OCI-LY7 (cell line): ENCODE data around the gene OPRL1. TPM values are rescaled to one million over a fixed set of nuclear protein-coding genes. Genes with fewer than 3 reads are reported as not detected.
A peak's percentile ranks its signal among the peaks of the same experiment; 100 is the strongest.

Experiments used
- BruUV-seq: library from RNA; stranded (reverse); fragments of 400-500 nt; replicated peaks from 2 replicates; lab custom pipeline; 2021; lab: Mats Ljungman, UMichigan
- CTCF ChIA-PET: fragments of 300-600 bp; sonication (Branson Sonifier 250); formaldehyde crosslinking; loops from one replicate; lab custom pipeline; 2022; ENCODE audit warnings: antibody characterized with exemption; ENCODE audit not compliant: unreplicated experiment; lab: Charles Lee
- POLR2A ChIA-PET: fragments of 300-600 bp; sonication (Branson Sonifier 250); formaldehyde crosslinking; loops from one replicate; lab custom pipeline; 2022; ENCODE audit warnings: antibody characterized with exemption; lab: Charles Lee
- DNase-seq: peaks from one replicate; pipeline ENCODE4 v3.0.0-alpha.2; 2015; ENCODE audit warnings: low spot score
- H2AFZ ChIP-seq: fragments of 200-600 bp; sonication (generic), shearing (Covaris generic); 2 replicates; pipeline ENCODE4 v1.6.1; 2014; ENCODE audit warnings: mild to moderate bottlenecking, antibody characterized with exemption, low read length, moderate library complexity
- H3K27ac ChIP-seq: fragments of 200-600 bp; sonication (generic); 2 replicates; pipeline ENCODE4 v1.5.1; 2014; ENCODE audit warnings: mixed run types, low read depth, mild to moderate bottlenecking, moderate library complexity, low read length, inconsistent platforms; ENCODE audit not compliant: poor library complexity, severe bottlenecking
- H3K36me3 ChIP-seq: fragments of 200-600 bp; sonication (generic); 2 replicates; pipeline ENCODE4 v1.6.1; 2014; ENCODE audit warnings: mild to moderate bottlenecking, antibody characterized with exemption, low read length, moderate library complexity, mixed read lengths; ENCODE audit not compliant: insufficient read depth
- H3K4me1 ChIP-seq: fragments of 200-600 bp; sonication (generic); 2 replicates; pipeline ENCODE4 v1.5.1; 2014; ENCODE audit warnings: mild to moderate bottlenecking, low read length; ENCODE audit not compliant: insufficient read depth, poor library complexity, severe bottlenecking
- H3K4me2 ChIP-seq: fragments of 200-600 bp; sonication (generic); 2 replicates; pipeline ENCODE4 v1.6.1; 2014; ENCODE audit warnings: mild to moderate bottlenecking, low read length
- H3K4me3 ChIP-seq: fragments of 200-600 bp; sonication (generic); 2 replicates; pipeline ENCODE4 v1.5.1; 2014; ENCODE audit warnings: mild to moderate bottlenecking, low read depth, low read length; ENCODE audit not compliant: poor library complexity, severe bottlenecking
- H3K79me2 ChIP-seq: fragments of 200-600 bp; sonication (generic); 2 replicates; pipeline ENCODE4 v1.6.1; 2016; ENCODE audit warnings: low read depth, mild to moderate bottlenecking, low read length, moderate library complexity, mixed read lengths; ENCODE audit not compliant: insufficient read depth
- H3K9me2 ChIP-seq: fragments of 200-600 bp; sonication (generic); 2 replicates; pipeline ENCODE4 v1.6.1; 2016; ENCODE audit warnings: mild to moderate bottlenecking, low read length, mixed read lengths; ENCODE audit not compliant: insufficient read depth
- H3K9me3 ChIP-seq: fragments of 200-600 bp; sonication (generic); 2 replicates; pipeline ENCODE4 v1.6.1; 2014; ENCODE audit warnings: mild to moderate bottlenecking, mixed run types, low read length, mixed read lengths
- H4K20me1 ChIP-seq: fragments of 200-600 bp; sonication (generic); 2 replicates; pipeline ENCODE4 v1.6.1; 2014; ENCODE audit warnings: mild to moderate bottlenecking, antibody characterized with exemption, low read length, moderate library complexity, mixed read lengths; ENCODE audit not compliant: insufficient read depth
- CTCF ChIP-seq: fragments of 200-600 bp; sonication (generic); conservative IDR thresholded peaks from 2 replicates; pipeline ENCODE4 v1.5.1; 2014; ENCODE audit warnings: mild to moderate bottlenecking, antibody characterized with exemption, low read length, moderate library complexity, mixed read lengths
- EZH2phosphoT487 ChIP-seq: fragments of 200-600 bp; sonication (generic); IDR thresholded peaks from 2 replicates; pipeline ENCODE4 v1.6.1; 2018; ENCODE audit warnings: low read depth, borderline replicate concordance, mild to moderate bottlenecking, mixed run types, antibody characterized with exemption, low read length, moderate library complexity, mixed read lengths
- intact Hi-C: fragments of 100-400 bp; cut with micrococcal nuclease; formaldehyde crosslinking; loops from one replicate; pipeline ENCODE4 v1.10.0; 2022; ENCODE audit not compliant: unreplicated experiment
- total RNA-seq, 2 experiments: library from RNA; depleted of rRNA in 1 of 2; stranded (reverse); fragments of >200 nt in 1 of 2; shearing (Covaris generic) in 1 of 2; gene quantifications; 2 replicates each; pipeline ENCODE4 v1.2.3, GENCODE V29; 2014 to 2022

OPRL1 gene
- total RNA-seq, 2 experiments from 2014 or later = 6.4 to 7.6 TPM

GRCh38 chr20:64098471-64099013, 18.7 kb downstream of the OPRL1 start:
- H2AFZ ChIP-seq = no peak overlapping the region
- no peaks in the 10 kb centered on the region for H3K79me2 ChIP-seq
- ChIA-PET CTCF (no interaction called here), POLR2A (no interaction called here)
- H3K4me3 ChIP-seq = no peak overlapping the region
- DNase-seq = no peak
- no peaks in the 10 kb centered on the region for H3K9me3 ChIP-seq
- BruUV-seq = no TSS peak
- no peak overlapping the region for H3K27ac ChIP-seq
- H3K9me2 ChIP-seq = no peaks in the 10 kb centered on the region
- H4K20me1 ChIP-seq = no peaks in the 10 kb centered on the region
- no peaks in the 10 kb centered on the region for H3K36me3 ChIP-seq
- TF ChIP-seq CTCF (no peak), EZH2phosphoT487 (no peak)
- intact Hi-C loops = no loop called here
- H3K4me1 ChIP-seq = peaks cover 36% of the 10 kb centered on the region
- H3K4me2 ChIP-seq = no peak overlapping the region

GRCh38 chr20:64099086-64099786, 19.4 kb downstream of the OPRL1 start:
- CTCF ChIA-PET = interaction anchor here (0.8 to 1.5 kb wide), 3 partner anchors 9 to 119 kb away, joined by 3 to 7 read pairs (median 3); partner anchors contain the start of gene OPRL1
- no peaks in the 10 kb centered on the region for H3K79me2 ChIP-seq
- no peaks in the 10 kb centered on the region for H3K9me3 ChIP-seq
- TF ChIP-seq EZH2phosphoT487 = no peak
- TF ChIP-seq CTCF = no peak
- POLR2A ChIA-PET = interaction anchor here (0.7 to 1.0 kb wide), 2 partner anchors 20 to 28 kb away, joined by 5 read pairs; partner anchors contain the start of genes OPRL1 and RGS19
- intact Hi-C loops = no loop called here
- peak overlapping the region; percentile 60 for H3K27ac ChIP-seq
- no peak overlapping the region for H3K4me3 ChIP-seq
- H2AFZ ChIP-seq = no peak overlapping the region
- no peak for DNase-seq
- no peaks in the 10 kb centered on the region for H3K36me3 ChIP-seq
- no TSS peak for BruUV-seq
- H3K4me1 ChIP-seq = peaks cover 36% of the 10 kb centered on the region
- H4K20me1 ChIP-seq = no peaks in the 10 kb centered on the region
- no peaks in the 10 kb centered on the region for H3K9me2 ChIP-seq
- peak overlapping the region; percentile 62 for H3K4me2 ChIP-seq
